ENCODE measurements around the gene SLC6A6.
"Not testable (repeated sequence)": the region's sequence is repeated elsewhere in the genome, so short reads cannot be mapped to it uniquely, and the experiment has no call there.

Gene SLC6A6

GRCh38 chr3:14507757-14508504 is 105.5 kb downstream of the SLC6A6 start:
- H3K4me3 ChIP-seq (ENCODE audit: low read length), result no peak overlapping the region
- no peak for DNase-seq (ENCODE audit: low read depth, low spot score)

GRCh38 chr3:14508505-14508819 is 106.1 kb downstream of the SLC6A6 start:
- no peak for DNase-seq (ENCODE audit: low read depth, low spot score)
- no peak overlapping the region for H3K4me3 ChIP-seq (ENCODE audit: low read length)

GRCh38 chr3:14508966-14509795 is 106.8 kb downstream of the SLC6A6 start:
- H3K4me3 ChIP-seq (ENCODE audit: low read length), result no peak overlapping the region
- peak; percentile 26 for DNase-seq (ENCODE audit: low read depth, low spot score)

- H3K4me3 ChIP-seq (ENCODE audit: low read length), result no peak overlapping the region
- DNase-seq (ENCODE audit: low read depth, low spot score), result no peak
Observed at GRCh38 chr3:14509796-14510100, 107.3 kb downstream of the SLC6A6 start.

GRCh38 chr3:14510838-14511622 is 108.6 kb downstream of the SLC6A6 start:
- H3K4me3 ChIP-seq (ENCODE audit: low read length), result no peak overlapping the region
- DNase-seq (ENCODE audit: low read depth, low spot score), result no peak

- no peak for DNase-seq (ENCODE audit: low read depth, low spot score)
- no peak overlapping the region for H3K4me3 ChIP-seq (ENCODE audit: low read length)
Observed at GRCh38 chr3:14511623-14512280, 109.3 kb downstream of the SLC6A6 start.

- DNase-seq (ENCODE audit: low read depth, low spot score), result no peak
- H3K4me3 ChIP-seq (ENCODE audit: low read length), result no peak overlapping the region
Observed at GRCh38 chr3:14512281-14512941, 110.0 kb downstream of the SLC6A6 start.

GRCh38 chr3:14512942-14513327 is 110.5 kb downstream of the SLC6A6 start:
- no peak for DNase-seq (ENCODE audit: low read depth, low spot score)
- H3K4me3 ChIP-seq (ENCODE audit: low read length), result no peak overlapping the region

GRCh38 chr3:14513566-14514322 is 111.3 kb downstream of the SLC6A6 start:
- no peak for DNase-seq (ENCODE audit: low read depth, low spot score)
- H3K4me3 ChIP-seq (ENCODE audit: low read length), result no peak overlapping the region

- no peak for DNase-seq (ENCODE audit: low read depth, low spot score)
- H3K4me3 ChIP-seq (ENCODE audit: low read length), result no peak overlapping the region
Observed at GRCh38 chr3:14514323-14514720, 111.9 kb downstream of the SLC6A6 start.

GRCh38 chr3:14515526-14515925 is 113.1 kb downstream of the SLC6A6 start:
- DNase-seq (ENCODE audit: low read depth, low spot score); H3K4me3 ChIP-seq (ENCODE audit: low read length): not testable (repeated sequence)

- no peak for DNase-seq (ENCODE audit: low read depth, low spot score)
- no peak overlapping the region for H3K4me3 ChIP-seq (ENCODE audit: low read length)
Observed at GRCh38 chr3:14516738-14517345, 114.4 kb downstream of the SLC6A6 start.

GRCh38 chr3:14517601-14518431 is 115.4 kb downstream of the SLC6A6 start:
- H3K4me3 ChIP-seq (ENCODE audit: low read length), result no peak overlapping the region
- no peak for DNase-seq (ENCODE audit: low read depth, low spot score)

- H3K4me3 ChIP-seq (ENCODE audit: low read length), result no peak overlapping the region
- no peak for DNase-seq (ENCODE audit: low read depth, low spot score)
Observed at GRCh38 chr3:14518432-14518802, 116.0 kb downstream of the SLC6A6 start.

GRCh38 chr3:14518893-14519292 is 116.5 kb downstream of the SLC6A6 start:
- no peak for DNase-seq (ENCODE audit: low read depth, low spot score)
- H3K4me3 ChIP-seq (ENCODE audit: low read length), result no peak overlapping the region

GRCh38 chr3:14519406-14519805 is 117.0 kb downstream of the SLC6A6 start:
- DNase-seq (ENCODE audit: low read depth, low spot score), result no peak
- no peak overlapping the region for H3K4me3 ChIP-seq (ENCODE audit: low read length)

GRCh38 chr3:14520149-14520548 is 117.7 kb downstream of the SLC6A6 start:
- no peak overlapping the region for H3K4me3 ChIP-seq (ENCODE audit: low read length)
- no peak for DNase-seq (ENCODE audit: low read depth, low spot score)
